Right ventricle myocardium superior (tissue), 1 donor: Measurements from ENCODE around the gene DNAH14. TPM values are rescaled to one million over a fixed set of nuclear protein-coding genes. Genes with fewer than 3 reads are reported as not detected.
A peak's percentile ranks its signal among the peaks of the same experiment; 100 is the strongest.
"Not testable (repeated sequence)": the region's sequence is repeated elsewhere in the genome, so short reads cannot be mapped to it uniquely, and the experiment has no call there.

Experiments
- ATAC-seq: fragments of 200-7000 bp; cut with Tn5 transposase; one replicate; pipeline ENCODE4 v1.9.1; 2020; ENCODE audit warnings: mild to moderate bottlenecking; ENCODE audit not compliant: poor library complexity
- DNase-seq: peaks from one replicate; pipeline ENCODE4 v3.0.0-alpha.2; 2020
- intact Hi-C: fragments of 100-400 bp; cut with DNase I; formaldehyde crosslinking; loops from one replicate; pipeline ENCODE4 v1.11.2; 2022
- total RNA-seq: library from RNA; stranded (reverse); fragmentation: NEBNext Ultra II Directional; extraction: Animal tissue kit (Norgen Biotek cat#: 25700); gene quantifications from one replicate; pipeline ENCODE4 v1.2.1, GENCODE V29; 2021
- donor health status: DM: no; HTN: yes; CAD: no; lungs with severe emphysema.

DNAH14 gene
- total RNA-seq, 1 donor from 2014 or later: 5.6 TPM

DNA sequence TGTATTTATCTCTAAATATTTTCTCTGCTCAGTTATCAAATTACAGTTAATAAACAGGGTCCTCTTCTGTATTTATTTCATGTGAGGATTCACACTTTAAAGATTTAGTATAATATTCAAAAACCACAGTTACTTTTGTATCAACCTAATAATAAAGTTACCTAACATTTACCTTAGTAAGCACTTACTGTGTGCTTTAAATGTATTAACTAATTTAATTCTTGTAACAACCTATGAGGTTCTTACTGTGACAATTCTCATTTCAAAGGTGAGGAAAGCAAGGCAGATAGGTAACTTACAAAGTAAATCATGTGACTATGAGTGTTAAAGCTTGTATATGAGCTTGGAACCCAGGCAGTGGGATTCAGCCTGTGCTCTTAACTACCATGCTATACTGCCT is 30.2 kb downstream of the DNAH14 start:
- no peak for DNase-seq
- no peak for ATAC-seq
- intact Hi-C loops: no loop called here

DNA sequence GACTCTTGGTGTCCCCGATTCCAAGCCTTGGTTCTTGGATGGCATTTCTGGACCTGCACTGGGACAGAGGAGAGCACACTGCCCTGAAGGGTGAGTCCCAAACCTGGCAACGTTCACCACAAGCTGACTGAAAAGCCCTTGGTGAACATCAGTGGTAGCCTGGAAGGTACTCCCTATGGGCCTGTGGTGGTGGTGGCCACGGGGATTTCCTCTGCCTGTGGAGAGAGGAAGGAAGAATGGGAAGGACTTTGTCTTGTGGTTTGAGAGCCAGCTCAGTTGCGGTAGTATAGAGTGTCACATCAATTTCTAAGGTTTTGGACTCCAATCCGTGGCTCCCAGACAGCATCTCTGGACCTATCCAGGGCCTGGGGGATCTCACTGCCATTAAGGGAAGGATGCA is 50.7 kb downstream of the DNAH14 start:
- intact Hi-C loops: no loop called here
- ATAC-seq: no peak
- no peak for DNase-seq

DNA sequence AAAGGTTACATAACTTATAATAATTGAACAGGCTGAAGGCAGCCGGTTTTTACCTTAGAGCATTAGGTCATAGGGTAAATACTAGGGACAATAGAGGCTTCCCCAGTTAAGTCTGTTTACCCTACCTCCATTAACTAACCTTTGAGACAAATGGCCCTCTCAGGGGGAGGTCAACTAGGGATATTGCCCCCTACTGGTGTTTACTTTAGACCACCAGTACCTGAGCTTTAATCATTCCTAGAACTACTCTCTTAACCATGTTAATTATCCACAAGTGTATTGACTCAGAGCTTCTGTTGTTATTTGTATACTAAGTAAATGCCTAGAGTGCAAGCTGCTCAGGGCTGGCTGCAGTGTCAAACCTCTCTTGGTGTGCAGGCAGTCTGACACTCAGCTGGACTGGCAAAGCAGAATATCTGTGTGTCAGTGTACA is 52.5 kb downstream of the DNAH14 start:
- intact Hi-C loops, ATAC-seq: not testable (repeated sequence)

DNA sequence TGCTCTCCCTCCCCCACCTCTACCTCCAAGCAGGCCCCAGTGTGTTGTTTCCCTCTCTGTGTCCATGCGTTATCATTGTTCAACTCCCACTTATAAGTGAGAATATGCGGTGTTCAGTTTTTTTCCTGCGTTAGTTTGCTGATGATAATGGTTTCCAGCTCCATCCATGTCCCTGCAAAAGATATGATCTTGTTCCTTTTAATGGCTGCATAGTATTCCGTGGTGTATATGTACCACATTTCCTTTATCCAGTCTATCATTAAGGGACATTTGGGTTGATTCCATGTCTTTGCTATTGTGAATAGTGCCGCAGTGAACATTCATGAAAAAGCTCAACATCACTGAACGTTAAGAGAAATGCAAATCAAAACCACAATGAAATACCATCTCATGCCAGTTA is 58.6 kb downstream of the DNAH14 start:
- intact Hi-C loops: no loop called here
- DNase-seq: no peak
- no peak for ATAC-seq

More for the DNA sequence above, 52.5 kb downstream of the DNAH14 start:
- DNase-seq: not testable (repeated sequence)

DNA sequence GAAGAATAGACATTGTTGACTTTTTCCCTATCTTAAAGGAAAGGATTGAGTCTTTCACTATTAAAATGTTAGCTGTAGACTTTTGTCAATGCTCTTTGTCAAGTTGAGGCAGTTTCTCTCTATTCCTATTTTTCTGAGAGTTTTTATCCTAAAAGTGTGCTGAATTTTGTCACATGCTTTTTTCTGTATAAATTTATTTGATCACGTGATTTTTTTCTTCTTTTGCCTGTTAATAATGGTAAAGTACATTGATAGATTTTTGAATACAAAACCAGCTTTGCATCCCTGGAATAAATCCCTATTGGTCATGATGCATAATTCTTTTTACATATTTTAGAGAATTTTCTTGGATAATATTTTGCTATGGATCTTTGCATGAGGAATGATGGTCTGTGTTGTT is 60.1 kb downstream of the DNAH14 start:
- ATAC-seq (no peak), DNase-seq (no peak)
- intact Hi-C loops: no loop called here

DNA sequence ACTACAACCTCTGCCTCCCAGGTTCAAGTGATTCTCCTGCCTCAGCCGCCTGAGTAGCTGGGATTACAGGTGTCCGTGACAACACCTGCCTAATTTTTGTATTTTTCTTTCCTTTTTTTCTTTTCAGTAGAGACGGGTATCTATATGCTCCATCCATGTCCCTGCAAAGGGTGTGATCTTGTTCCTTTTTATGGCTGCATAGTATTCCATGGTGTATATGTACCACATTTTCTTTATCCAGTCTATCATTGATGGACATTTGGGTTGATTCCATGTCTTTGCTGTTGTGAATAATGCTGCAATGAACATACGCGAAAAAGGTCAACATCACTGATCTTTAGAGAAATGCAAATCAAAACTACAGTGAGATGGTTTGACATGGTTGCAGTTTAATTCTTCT is 62.1 kb downstream of the DNAH14 start:
- ATAC-seq, intact Hi-C loops, DNase-seq: not testable (repeated sequence)

DNA sequence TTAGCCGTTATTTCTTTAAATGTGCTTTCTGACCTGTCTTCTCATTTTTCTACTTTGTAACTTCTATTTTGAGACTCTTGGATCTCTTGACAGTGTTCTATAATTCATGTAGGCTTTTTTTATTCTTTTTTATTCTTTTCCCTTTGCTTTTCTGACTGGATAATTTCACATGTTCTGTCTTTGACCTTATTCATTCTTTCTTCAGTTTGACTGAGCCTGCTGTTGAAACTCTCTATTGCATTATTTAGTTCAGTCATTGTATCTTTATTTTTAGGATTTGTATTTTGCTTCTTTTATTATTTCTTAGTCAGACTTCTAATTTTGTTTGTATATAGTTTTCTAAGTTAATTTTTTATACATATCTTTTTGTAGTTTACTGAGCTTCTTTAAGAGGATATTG is 66.1 kb downstream of the DNAH14 start:
- intact Hi-C loops: no loop called here
- ATAC-seq (no peak), DNase-seq (no peak)

DNA sequence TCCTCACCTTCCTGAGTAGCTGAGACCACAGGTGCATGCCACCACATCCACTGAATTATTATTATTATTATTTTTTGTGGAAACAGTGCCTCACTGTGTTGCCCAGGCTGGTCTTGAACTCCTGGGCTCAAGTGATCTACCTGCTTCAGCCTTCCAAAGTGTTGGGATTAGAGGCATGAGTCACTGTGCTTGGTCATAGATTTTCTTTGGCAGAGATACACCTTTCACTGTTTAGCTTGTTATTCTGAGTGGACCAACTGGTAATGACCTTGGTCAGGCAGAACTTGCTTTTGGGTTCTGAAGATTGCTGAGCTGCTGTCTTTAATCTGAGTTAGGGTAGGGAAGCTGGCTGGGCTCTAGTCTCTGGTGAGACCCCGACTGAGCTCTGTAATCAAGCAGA is 66.8 kb downstream of the DNAH14 start:
- DNase-seq: no peak
- no peak for ATAC-seq
- intact Hi-C loops: no loop called here

DNA sequence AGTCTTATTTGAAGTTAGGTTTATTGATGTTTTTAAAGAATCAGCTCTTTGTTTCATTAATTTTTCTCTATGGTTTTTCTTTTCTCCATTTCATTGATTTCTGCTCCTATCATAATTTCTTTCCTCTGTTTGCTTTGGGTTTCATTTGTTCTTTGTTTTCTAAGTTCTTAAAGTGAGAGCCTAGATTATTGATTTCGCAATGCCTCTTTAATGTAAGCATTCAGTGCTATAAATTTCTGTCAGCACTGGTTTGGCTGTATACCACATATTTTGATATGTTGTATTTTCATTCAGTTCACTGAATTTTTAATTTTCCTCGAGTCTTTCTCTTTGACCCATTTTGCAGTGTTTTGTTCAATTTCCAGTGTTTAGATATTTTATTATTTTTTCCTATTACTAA is 68.7 kb downstream of the DNAH14 start:
- ATAC-seq (no peak), DNase-seq (no peak)
- intact Hi-C loops: no loop called here

DNA sequence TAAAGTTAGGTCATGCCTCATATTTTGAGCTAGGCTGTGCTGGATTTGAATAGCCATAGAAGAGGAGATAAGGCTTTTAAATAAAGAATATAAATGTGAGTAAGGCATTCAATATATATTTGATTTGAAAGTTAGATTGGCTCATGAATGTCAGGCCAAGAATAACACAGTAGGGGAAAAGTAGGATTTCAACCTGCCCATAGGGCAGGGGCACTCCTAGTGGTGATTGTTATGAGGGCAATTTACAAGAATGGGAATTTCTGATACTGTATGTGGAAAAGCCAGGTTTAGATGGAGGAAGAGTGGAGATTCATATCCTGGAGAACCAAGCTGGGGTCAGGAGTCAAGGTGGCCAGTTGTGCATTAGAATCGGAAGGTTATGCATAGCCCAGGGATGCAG is 74.9 kb downstream of the DNAH14 start:
- DNase-seq: no peak
- intact Hi-C loops: no loop called here
- ATAC-seq: no peak

DNA sequence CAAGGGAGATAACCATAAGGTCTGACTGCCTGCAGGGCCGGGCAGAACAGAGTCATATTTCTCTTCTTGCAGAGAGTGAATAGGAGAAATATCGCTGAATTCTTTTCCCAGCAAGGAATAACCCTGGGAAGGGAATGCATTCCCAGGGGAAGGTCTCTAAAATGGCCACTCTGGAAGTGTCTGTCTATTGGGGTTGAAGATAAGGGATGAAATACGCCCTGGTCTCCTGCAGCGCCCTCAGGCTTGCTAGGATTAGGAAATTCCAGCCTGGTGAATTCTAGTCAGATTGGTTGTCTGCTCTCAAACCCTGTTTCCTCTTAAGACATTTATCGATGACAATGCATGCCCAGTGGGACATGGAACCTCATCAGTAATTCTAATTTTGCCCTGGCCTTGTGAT is 76.9 kb downstream of the DNAH14 start:
- DNase-seq, ATAC-seq, intact Hi-C loops: not testable (repeated sequence)

DNA sequence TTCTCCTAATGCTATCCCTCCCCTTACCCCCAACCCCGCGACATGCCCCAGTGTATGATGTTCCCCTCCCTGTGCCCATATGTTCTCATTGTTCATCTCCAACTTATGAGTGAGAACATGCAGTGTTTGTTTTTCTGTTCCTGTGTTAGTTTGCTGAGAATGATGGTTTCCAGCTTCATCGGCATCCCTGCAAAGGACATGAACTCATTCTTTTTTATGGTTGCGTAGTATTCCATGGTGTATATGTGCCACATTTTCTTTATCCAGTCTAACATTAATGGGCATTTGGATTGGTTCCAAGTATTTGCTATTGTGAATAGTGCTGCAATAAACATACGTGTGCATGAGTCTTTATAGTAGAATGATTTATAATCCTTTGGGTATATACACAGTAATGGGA is 78.6 kb downstream of the DNAH14 start:
- DNase-seq, intact Hi-C loops, ATAC-seq: not testable (repeated sequence)

DNA sequence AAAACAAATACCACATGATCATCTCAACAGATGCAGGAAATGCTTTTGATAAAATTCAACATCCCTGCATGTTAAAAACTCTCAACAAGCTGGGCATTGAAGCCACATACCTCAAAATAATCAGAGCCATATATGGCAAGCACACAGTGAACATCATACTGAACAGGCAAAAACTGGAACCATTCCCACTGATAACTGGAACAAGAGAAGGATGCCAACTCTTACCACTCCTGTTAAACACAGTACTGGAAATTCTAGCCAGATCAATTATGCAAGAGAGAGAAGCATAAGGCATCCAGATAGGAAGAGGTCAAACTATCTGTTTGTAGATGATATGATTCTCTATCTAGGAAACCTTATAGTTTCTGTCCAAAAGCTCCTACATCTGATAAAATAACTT is 91.6 kb downstream of the DNAH14 start:
- intact Hi-C loops: no loop called here
- no peak for DNase-seq
- ATAC-seq: peak; percentile 57

DNA sequence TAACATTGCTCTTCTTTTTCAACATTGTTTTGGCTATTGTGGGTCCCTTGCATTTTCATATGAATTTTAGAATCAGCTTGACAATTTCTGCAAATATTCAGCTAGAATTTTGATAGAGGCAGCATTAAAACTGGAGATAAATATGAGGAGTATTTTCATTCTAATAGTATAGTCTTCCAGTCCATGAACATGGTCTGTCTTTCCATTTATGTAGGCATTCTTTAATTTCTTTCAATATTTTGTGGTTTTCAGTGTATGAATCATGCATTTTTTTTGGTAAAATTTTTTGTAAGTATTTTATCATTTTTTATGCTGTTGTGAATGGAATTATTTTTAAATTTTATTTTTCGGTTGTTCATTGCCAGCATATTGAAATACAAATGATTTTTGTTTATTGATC is 97.2 kb downstream of the DNAH14 start:
- DNase-seq: no peak
- intact Hi-C loops: no loop called here
- ATAC-seq: no peak

DNA sequence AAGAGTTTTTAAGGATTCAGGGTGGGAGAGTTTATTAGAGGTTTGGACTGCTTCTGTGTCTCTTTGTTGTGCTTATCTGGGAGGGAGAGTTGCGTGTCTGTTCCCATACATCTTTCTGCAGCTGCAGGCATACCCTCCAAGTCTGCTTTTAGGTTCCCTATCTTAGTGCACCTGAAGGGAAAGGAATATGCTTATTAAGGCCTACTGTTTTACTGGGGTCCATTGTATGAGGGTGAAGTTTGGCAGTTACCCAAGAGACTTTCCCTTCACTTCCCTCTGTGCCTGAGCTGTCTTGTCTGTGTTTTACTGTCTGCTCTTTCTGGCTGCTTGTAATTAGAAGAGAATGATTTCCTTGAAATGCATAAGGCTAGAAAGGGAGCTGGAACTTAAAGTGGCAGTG is 107.0 kb downstream of the DNAH14 start:
- ATAC-seq, intact Hi-C loops, DNase-seq: not testable (repeated sequence)

DNA sequence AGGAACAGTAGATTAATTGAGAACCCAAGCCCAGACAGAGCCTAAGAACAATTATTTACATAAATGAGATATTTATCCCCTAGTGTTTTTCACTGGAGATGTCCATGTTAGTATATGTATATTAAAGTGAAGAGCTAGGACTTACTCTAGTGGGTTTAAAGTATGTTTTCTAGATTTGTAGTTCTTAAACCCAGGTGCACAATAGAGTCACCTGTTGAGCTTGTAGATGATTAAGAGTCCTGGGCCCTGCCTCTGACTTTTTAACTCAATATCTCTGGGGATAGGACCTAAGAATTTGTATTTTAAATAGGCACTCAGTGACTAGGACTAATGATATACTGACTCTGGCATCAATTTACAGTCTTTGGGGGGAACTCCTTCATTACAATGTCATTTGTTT is 112.8 kb downstream of the DNAH14 start:
- ATAC-seq (no peak), DNase-seq (no peak)
- intact Hi-C loops: no loop called here

DNA sequence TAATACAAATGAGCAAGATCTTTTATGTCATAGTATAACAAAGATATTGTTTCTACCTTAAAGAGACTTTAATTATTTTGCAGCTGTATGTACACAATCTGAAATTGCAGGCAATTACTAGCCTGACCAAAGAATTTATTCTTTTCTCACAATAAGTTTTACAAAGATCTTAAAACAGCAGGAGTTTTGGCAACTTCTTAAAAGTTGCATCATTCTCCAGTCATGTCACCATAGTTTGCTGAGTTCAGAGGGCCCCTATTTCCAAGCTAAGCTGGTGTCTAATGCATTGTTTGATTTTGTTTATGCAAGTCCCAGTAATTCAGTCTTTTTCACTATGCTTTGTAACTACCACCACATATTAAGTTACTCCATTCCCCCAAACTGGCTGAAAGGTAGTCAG is 114.8 kb downstream of the DNAH14 start:
- ATAC-seq (no peak), DNase-seq (no peak)
- intact Hi-C loops: no loop called here

DNA sequence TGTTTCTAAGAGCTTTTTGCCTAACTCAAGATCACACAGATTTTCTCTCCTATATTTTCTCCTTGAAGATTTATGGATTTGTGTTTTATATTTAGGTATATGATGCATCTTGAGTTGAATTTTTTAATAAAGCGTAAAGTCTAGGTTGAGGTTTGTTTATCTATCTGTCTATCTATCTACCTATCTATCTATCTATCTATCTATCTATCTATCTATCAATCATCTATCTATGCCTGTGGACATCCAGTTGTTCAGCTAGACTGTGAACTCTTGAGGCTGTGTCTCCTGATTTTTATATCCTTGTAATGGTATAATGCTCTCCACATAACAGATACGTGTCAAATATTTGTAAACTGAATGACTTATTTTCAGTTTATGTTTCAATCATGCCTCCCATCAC is 120.1 kb downstream of the DNAH14 start:
- ATAC-seq (no peak), DNase-seq (no peak)
- intact Hi-C loops: no loop called here

DNA sequence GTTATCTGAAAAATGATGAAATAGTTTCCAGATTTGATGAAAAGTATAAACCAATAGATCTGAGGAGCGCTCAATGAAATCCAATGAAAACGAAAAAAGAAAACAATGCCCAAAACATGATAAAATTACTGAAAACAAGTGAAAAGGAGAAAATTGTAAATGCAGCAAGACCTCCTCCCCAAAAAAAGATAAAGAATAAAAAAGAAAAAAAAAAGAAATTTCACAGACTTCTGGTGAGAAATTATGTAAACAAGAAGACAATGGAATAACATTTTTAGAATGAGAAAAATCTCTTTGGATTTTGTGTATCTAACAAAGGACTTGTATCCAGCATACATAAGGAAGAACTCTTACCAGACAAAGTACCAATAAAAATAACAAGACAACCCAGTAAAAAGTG is 134.2 kb downstream of the DNAH14 start:
- DNase-seq: no peak
- ATAC-seq: no peak
- intact Hi-C loops: no loop called here

DNA sequence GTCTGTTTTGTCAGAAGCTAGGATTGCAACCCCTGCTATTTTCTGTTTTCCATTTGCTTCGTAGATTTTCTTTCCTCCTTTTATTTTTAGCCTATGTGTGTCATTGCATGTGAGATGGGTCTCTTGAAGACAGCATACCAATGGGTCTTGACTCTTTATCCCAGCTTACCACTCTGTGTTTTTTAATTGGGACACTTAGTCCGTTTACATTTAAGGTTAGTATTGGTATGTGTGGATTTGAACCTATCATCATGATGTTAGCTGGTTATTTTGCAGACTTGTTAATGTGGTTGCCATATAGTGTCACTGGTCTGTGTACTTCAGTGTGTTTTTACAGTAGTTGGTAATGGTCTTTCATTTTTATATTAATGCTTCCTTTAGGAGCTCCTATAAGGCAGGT is 141.5 kb downstream of the DNAH14 start:
- DNase-seq: no peak
- ATAC-seq: no peak
- intact Hi-C loops: no loop called here

DNA sequence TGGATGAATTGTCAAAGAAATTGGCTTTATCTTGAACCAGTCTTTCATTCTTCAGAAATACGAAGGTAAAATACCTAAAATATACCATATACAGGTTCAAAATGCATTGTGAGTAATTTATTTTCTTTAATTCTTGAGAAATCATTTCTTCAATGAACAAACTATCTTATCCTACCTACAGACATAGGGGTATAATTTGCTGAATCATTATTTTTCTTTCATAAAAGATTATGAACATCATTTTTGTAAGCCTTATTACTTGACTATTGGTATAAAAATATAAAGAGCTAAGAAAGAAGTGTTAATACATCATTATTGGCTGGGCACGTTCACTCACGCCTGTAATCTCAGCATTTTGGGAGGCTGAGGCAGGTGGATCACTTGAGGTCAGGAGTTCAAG is 167.7 kb downstream of the DNAH14 start:
- intact Hi-C loops: no loop called here
- ATAC-seq (no peak), DNase-seq (no peak)

DNA sequence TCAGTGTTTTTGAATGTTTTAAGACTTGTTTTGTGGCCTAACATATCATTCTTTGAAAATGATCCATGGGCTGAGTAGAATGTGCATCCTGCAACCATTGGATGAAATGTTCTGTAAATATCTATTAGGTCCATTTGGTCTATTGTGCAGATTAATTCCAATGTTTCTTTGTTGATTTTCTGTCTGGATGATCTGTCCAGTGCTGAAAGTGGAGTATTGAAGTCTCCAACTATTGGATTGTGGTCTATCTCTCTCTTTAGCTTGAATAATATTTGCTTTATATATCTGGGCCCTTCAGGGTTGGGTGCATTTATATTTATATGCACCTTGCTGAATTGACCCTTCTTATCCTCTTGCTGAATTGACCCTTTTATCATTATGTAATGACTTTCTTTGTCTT is 181.5 kb downstream of the DNAH14 start:
- intact Hi-C loops: no loop called here
- ATAC-seq (no peak), DNase-seq (no peak)
